CD8-positive, alpha-beta memory T cell (primary cell): ENCODE data around the gene CMSS1. TPM values are rescaled to one million over a fixed set of nuclear protein-coding genes. Genes with fewer than 3 reads are reported as not detected.

ENCODE experiments used
- CTCF ChIA-PET: fragments of 350-600 bp; sonication (Branson Sonifier 250); formaldehyde crosslinking; loops from one replicate; lab custom pipeline; 2021; ENCODE audit warnings: antibody characterized with exemption; lab: Charles Lee
- POLR2A ChIA-PET: fragments of 350-600 bp; sonication (Branson Sonifier 250); formaldehyde crosslinking; loops from one replicate; lab custom pipeline; 2021; ENCODE audit warnings: antibody characterized with exemption; lab: Charles Lee
- DNase-seq, 5 donors: peaks; one replicate each; pipeline versions ENCODE4 v3.0.0 to v3.0.0-alpha.2; 2020 to 2022; ENCODE audit warnings: mixed read lengths in 1 of 5
- H3K27ac ChIP-seq: one replicate; pipeline ENCODE4 v1.7.0; 2013; ENCODE audit warnings: low read depth, mild to moderate bottlenecking, low read length, moderate library complexity
- H3K27me3 ChIP-seq: 2 replicates; pipeline ENCODE4 v1.7.0; 2013; ENCODE audit warnings: low read length, mild to moderate bottlenecking; ENCODE audit not compliant: insufficient read depth, poor library complexity, severe bottlenecking
- H3K36me3 ChIP-seq: 2 replicates; pipeline ENCODE4 v1.7.0; 2013; ENCODE audit warnings: mild to moderate bottlenecking, low read length, moderate library complexity; ENCODE audit not compliant: insufficient read depth
- H3K4me1 ChIP-seq: 2 replicates; pipeline ENCODE4 v1.7.0; 2013; ENCODE audit warnings: mild to moderate bottlenecking, low read length, moderate library complexity; ENCODE audit not compliant: insufficient read depth
- H3K4me3 ChIP-seq: 2 replicates; pipeline ENCODE4 v1.7.0; 2013; ENCODE audit warnings: mild to moderate bottlenecking, low read length
- H3K9me3 ChIP-seq: 2 replicates; pipeline ENCODE4 v1.7.0; 2013; ENCODE audit warnings: mild to moderate bottlenecking, low read length
- H3K27ac Mint-ChIP-seq, 8 donors: one replicate each; pipeline ENCODE4 v1.8.0; 2020 to 2021; ENCODE audit warnings: mixed read lengths in 8 of 8, mild to moderate bottlenecking in 6 of 8, inconsistent platforms in 3 of 8, moderate library complexity in 3 of 8
- H3K27me3 Mint-ChIP-seq, 2 donors: one replicate each; pipeline ENCODE4 v1.8.0; 2020 to 2021; ENCODE audit warnings: mixed read lengths in 2 of 2, mild to moderate bottlenecking in 1 of 2, moderate library complexity in 1 of 2
- H3K36me3 Mint-ChIP-seq, 3 donors: one replicate each; pipeline ENCODE4 v1.8.0; 2020 to 2021; ENCODE audit warnings: mixed read lengths in 3 of 3, inconsistent platforms in 1 of 3, mild to moderate bottlenecking in 1 of 3
- H3K4me1 Mint-ChIP-seq, 3 donors: one replicate each; pipeline ENCODE4 v1.8.0; 2020 to 2021; ENCODE audit warnings: mixed read lengths in 3 of 3, inconsistent platforms in 1 of 3, mild to moderate bottlenecking in 1 of 3
- H3K4me3 Mint-ChIP-seq, 7 donors: one replicate each; pipeline ENCODE4 v1.8.0; 2020 to 2021; ENCODE audit warnings: mixed read lengths in 7 of 7, mild to moderate bottlenecking in 6 of 7, moderate library complexity in 4 of 7, inconsistent platforms in 2 of 7
- H3K9me3 Mint-ChIP-seq, 5 donors: one replicate each; pipeline ENCODE4 v1.8.0; 2020 to 2022; ENCODE audit warnings: mixed read lengths in 5 of 5, mild to moderate bottlenecking in 3 of 5, moderate library complexity in 2 of 5, inconsistent platforms in 1 of 5
- polyA plus RNA-seq: library from polyadenylated mRNA; unstranded; fragments of 300-500 nt; fragmentation: Illumina TruSeq; gene quantifications from one replicate; pipeline ENCODE4 v1.2.3, GENCODE V29; 2021
- total RNA-seq, 2 experiments: library from RNA; stranded (reverse); gene quantifications; one replicate each; pipeline ENCODE4 v1.2.3, GENCODE V29; 2021

The CMSS1 gene
- total and polyA plus RNA-seq, 3 experiments from 2014 or later: 16.8 to 143 (median 140) TPM

GRCh38 chr3:100023150-100023549, 205.5 kb downstream of the CMSS1 start:
- H3K27me3 ChIP-seq: no peaks in the 10 kb centered on the region
- H3K27me3 Mint-ChIP-seq: no peaks in the 10 kb centered on the region
- no peak overlapping the region for H3K4me3 ChIP-seq
- H3K36me3 ChIP-seq: no peaks in the 10 kb centered on the region
- no peak overlapping the region for H3K4me3 Mint-ChIP-seq
- CTCF ChIA-PET: no interaction called here
- H3K27ac ChIP-seq: no peak overlapping the region
- H3K9me3 Mint-ChIP-seq: no peaks in the 10 kb centered on the region
- peaks cover 4 to 5% (median 5%) of the 10 kb centered on the region in 3 donors for H3K36me3 Mint-ChIP-seq
- no peaks in the 10 kb centered on the region for H3K4me1 ChIP-seq
- DNase-seq: no peak
- H3K27ac Mint-ChIP-seq: no peak overlapping the region
- no peaks in the 10 kb centered on the region for H3K9me3 ChIP-seq
- peaks cover 4 to 6% (median 5%) of the 10 kb centered on the region in 3 donors for H3K4me1 Mint-ChIP-seq
- POLR2A ChIA-PET: no interaction called here

- H3K27ac ChIP-seq: no peak overlapping the region
- no peak overlapping the region for H3K4me3 Mint-ChIP-seq
- ChIA-PET POLR2A (no interaction called here), CTCF (no interaction called here)
- no peaks in the 10 kb centered on the region for H3K9me3 ChIP-seq
- no peaks in the 10 kb centered on the region for H3K4me1 ChIP-seq
- DNase-seq: no peak
- peaks cover 4 to 5% (median 5%) of the 10 kb centered on the region in 3 donors for H3K36me3 Mint-ChIP-seq
- no peaks in the 10 kb centered on the region for H3K27me3 ChIP-seq
- H3K27me3 Mint-ChIP-seq: no peaks in the 10 kb centered on the region
- H3K36me3 ChIP-seq: no peaks in the 10 kb centered on the region
- H3K9me3 Mint-ChIP-seq: no peaks in the 10 kb centered on the region
- no peak overlapping the region for H3K27ac Mint-ChIP-seq
- peaks cover 3 to 4% (median 3%) of the 10 kb centered on the region in 3 donors for H3K4me1 Mint-ChIP-seq
- no peak overlapping the region for H3K4me3 ChIP-seq
Observed at GRCh38 chr3:100023595-100023994, 205.9 kb downstream of the CMSS1 start.

GRCh38 chr3:100024520-100025303, 207.1 kb downstream of the CMSS1 start:
- CTCF ChIA-PET: interaction anchor here (1.5 kb wide), 1 partner anchor 8 kb away, joined by 5 read pairs; no protein-coding TSS in a partner anchor
- no peak overlapping the region for H3K27ac ChIP-seq
- no peaks in the 10 kb centered on the region for H3K36me3 ChIP-seq
- no peaks in the 10 kb centered on the region for H3K9me3 ChIP-seq
- Mint-ChIP-seq H3K27me3 (no peaks in the 10 kb centered on the region), H3K4me1 (no peaks in the 10 kb centered on the region), H3K36me3 (peaks cover 4 to 5% (median 5%) of the 10 kb centered on the region in 3 donors), H3K4me3 (no peak overlapping the region), H3K9me3 (no peaks in the 10 kb centered on the region), H3K27ac (no peak overlapping the region)
- H3K4me3 ChIP-seq: no peak overlapping the region
- POLR2A ChIA-PET: no interaction called here
- H3K4me1 ChIP-seq: no peaks in the 10 kb centered on the region
- no peaks in the 10 kb centered on the region for H3K27me3 ChIP-seq
- no peak for DNase-seq

- H3K4me3 Mint-ChIP-seq: no peak overlapping the region
- Histone ChIP-seq H3K4me3 (no peak overlapping the region), H3K27me3 (no peaks in the 10 kb centered on the region), H3K27ac (no peak overlapping the region), H3K9me3 (no peaks in the 10 kb centered on the region), H3K36me3 (no peaks in the 10 kb centered on the region), H3K4me1 (no peaks in the 10 kb centered on the region)
- peaks cover 5 to 10% (median 5%) of the 10 kb centered on the region in 3 donors for H3K36me3 Mint-ChIP-seq
- no peaks in the 10 kb centered on the region for H3K4me1 Mint-ChIP-seq
- DNase-seq: no peak
- no peaks in the 10 kb centered on the region for H3K9me3 Mint-ChIP-seq
- H3K27ac Mint-ChIP-seq: no peak overlapping the region
- H3K27me3 Mint-ChIP-seq: no peaks in the 10 kb centered on the region
- CTCF ChIA-PET: no interaction called here
- POLR2A ChIA-PET: no interaction called here
Observed at GRCh38 chr3:100027321-100027720, 209.7 kb downstream of the CMSS1 start.

DNA sequence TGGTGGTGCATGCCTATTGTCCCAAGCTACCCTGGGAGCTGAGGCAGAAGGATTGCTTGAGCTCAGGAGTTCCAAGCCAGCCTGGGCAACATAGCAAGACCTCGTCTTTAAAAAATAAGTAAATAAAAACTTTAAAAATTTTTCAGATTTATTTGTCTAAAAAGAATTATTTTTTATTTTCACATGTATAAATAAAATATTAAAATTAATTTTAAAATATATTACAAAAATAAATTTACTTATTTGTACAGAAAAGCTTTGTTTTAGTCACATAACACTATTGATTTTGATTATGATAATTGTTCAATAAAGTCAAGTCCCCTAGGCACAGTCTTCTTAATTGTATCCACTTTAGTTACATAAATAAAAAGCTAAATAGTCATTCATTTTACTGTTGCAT, 211.4 kb downstream of the CMSS1 start:
- Histone ChIP-seq H3K4me3 (no peak overlapping the region), H3K27me3 (no peaks in the 10 kb centered on the region), H3K36me3 (no peaks in the 10 kb centered on the region), H3K4me1 (no peaks in the 10 kb centered on the region), H3K27ac (no peak overlapping the region), H3K9me3 (no peaks in the 10 kb centered on the region)
- POLR2A ChIA-PET: no interaction called here
- no peak overlapping the region for H3K4me3 Mint-ChIP-seq
- CTCF ChIA-PET: no interaction called here
- no peaks in the 10 kb centered on the region for H3K27me3 Mint-ChIP-seq
- DNase-seq: no peak
- peaks cover 1 to 4% (median 2%) of the 10 kb centered on the region in 3 donors for H3K36me3 Mint-ChIP-seq
- no peak overlapping the region for H3K27ac Mint-ChIP-seq
- H3K9me3 Mint-ChIP-seq: no peaks in the 10 kb centered on the region
- no peaks in the 10 kb centered on the region for H3K4me1 Mint-ChIP-seq

- Histone ChIP-seq H3K27me3 (no peaks in the 10 kb centered on the region), H3K9me3 (no peaks in the 10 kb centered on the region), H3K27ac (no peak overlapping the region), H3K4me3 (no peak overlapping the region), H3K36me3 (no peaks in the 10 kb centered on the region), H3K4me1 (no peaks in the 10 kb centered on the region)
- ChIA-PET CTCF (interaction anchor here (0.5 kb wide), 1 partner anchor 197 kb away, joined by 3 read pairs; no protein-coding TSS in a partner anchor), POLR2A (no interaction called here)
- no peaks in the 10 kb centered on the region for H3K9me3 Mint-ChIP-seq
- no peak for DNase-seq
- H3K4me1 Mint-ChIP-seq: no peaks in the 10 kb centered on the region
- H3K4me3 Mint-ChIP-seq: no peak overlapping the region
- peaks cover 1 to 4% (median 2%) of the 10 kb centered on the region in 3 donors for H3K36me3 Mint-ChIP-seq
- H3K27me3 Mint-ChIP-seq: no peaks in the 10 kb centered on the region
- no peak overlapping the region for H3K27ac Mint-ChIP-seq
Observed at GRCh38 chr3:100029689-100030088, 212.0 kb downstream of the CMSS1 start.

DNA sequence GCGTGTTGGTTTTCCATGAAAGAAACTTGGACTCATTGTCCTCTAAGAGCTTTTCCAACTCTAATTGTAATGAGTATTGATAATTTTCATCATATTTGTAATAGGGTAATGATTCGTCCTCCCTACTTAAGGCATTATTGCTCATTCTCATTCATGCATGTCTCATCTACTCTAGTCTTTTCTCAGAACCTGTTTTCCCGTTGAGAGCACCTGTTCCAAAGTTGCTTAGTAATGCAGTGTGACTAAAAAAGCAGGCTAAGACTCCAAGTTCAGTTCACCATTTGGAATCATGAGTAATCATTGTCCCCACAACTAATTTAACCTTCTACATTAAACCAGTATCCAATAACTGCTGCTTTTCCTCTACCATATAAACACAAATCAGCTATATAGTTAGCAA, 212.7 kb downstream of the CMSS1 start:
- Mint-ChIP-seq H3K4me3 (no peak overlapping the region), H3K27ac (no peak overlapping the region), H3K9me3 (no peaks in the 10 kb centered on the region), H3K36me3 (peaks cover under 1 to 4% (median 2%) of the 10 kb centered on the region in 3 donors), H3K4me1 (no peaks in the 10 kb centered on the region), H3K27me3 (no peaks in the 10 kb centered on the region)
- CTCF ChIA-PET: no interaction called here
- Histone ChIP-seq H3K4me3 (no peak overlapping the region), H3K4me1 (no peaks in the 10 kb centered on the region), H3K27ac (no peak overlapping the region), H3K9me3 (no peaks in the 10 kb centered on the region), H3K36me3 (no peaks in the 10 kb centered on the region), H3K27me3 (no peaks in the 10 kb centered on the region)
- POLR2A ChIA-PET: no interaction called here
- DNase-seq: no peak

- no peaks in the 10 kb centered on the region for H3K9me3 ChIP-seq
- no peak overlapping the region for H3K27ac Mint-ChIP-seq
- no peak overlapping the region for H3K4me3 ChIP-seq
- H3K36me3 Mint-ChIP-seq: peaks cover 0 to 4% (median 2%) of the 10 kb centered on the region in 3 donors
- no peaks in the 10 kb centered on the region for H3K4me1 Mint-ChIP-seq
- ChIA-PET CTCF (no interaction called here), POLR2A (no interaction called here)
- no peaks in the 10 kb centered on the region for H3K27me3 ChIP-seq
- no peaks in the 10 kb centered on the region for H3K9me3 Mint-ChIP-seq
- H3K36me3 ChIP-seq: no peaks in the 10 kb centered on the region
- no peak overlapping the region for H3K4me3 Mint-ChIP-seq
- H3K27ac ChIP-seq: no peak overlapping the region
- no peak for DNase-seq
- no peaks in the 10 kb centered on the region for H3K4me1 ChIP-seq
- H3K27me3 Mint-ChIP-seq: no peaks in the 10 kb centered on the region
Observed at GRCh38 chr3:100030914-100031425, 213.3 kb downstream of the CMSS1 start.
